ENCODE data around the gene TBC1D9B.

TBC1D9B gene

DNA sequence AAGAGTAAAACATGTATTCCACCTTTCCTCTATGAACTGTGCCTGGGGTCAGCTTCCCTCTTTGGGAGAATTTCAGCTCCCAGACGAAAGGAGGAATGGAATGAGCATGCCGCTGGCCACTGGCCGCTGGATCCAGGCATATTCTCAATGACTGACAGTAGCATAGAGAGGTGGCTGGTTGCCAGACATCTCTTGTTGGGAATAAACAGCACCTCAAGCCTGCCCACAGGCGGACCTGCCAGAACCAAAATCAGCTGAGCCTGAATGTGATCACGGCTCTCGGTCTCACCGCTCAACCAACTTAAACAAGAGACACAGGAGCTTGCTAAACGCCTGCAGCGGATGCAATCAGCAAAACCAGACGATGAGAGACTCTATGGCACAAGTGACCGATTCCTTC lies 20.6 kb downstream of the TBC1D9B start:
- no peak overlapping the region for H3K4me3 ChIP-seq (ENCODE audit: low read depth, low read length)
- TF ChIP-seq, protein P1, sequence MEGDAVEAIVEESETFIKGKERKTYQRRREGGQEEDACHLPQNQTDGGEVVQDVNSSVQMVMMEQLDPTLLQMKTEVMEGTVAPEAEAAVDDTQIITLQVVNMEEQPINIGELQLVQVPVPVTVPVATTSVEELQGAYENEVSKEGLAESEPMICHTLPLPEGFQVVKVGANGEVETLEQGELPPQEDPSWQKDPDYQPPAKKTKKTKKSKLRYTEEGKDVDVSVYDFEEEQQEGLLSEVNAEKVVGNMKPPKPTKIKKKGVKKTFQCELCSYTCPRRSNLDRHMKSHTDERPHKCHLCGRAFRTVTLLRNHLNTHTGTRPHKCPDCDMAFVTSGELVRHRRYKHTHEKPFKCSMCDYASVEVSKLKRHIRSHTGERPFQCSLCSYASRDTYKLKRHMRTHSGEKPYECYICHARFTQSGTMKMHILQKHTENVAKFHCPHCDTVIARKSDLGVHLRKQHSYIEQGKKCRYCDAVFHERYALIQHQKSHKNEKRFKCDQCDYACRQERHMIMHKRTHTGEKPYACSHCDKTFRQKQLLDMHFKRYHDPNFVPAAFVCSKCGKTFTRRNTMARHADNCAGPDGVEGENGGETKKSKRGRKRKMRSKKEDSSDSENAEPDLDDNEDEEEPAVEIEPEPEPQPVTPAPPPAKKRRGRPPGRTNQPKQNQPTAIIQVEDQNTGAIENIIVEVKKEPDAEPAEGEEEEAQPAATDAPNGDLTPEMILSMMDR (IDR thresholded peaks at IDR 0.05; ENCODE audit: borderline replicate concordance, insufficient read depth, low read depth, low read length) = no peak

DNA sequence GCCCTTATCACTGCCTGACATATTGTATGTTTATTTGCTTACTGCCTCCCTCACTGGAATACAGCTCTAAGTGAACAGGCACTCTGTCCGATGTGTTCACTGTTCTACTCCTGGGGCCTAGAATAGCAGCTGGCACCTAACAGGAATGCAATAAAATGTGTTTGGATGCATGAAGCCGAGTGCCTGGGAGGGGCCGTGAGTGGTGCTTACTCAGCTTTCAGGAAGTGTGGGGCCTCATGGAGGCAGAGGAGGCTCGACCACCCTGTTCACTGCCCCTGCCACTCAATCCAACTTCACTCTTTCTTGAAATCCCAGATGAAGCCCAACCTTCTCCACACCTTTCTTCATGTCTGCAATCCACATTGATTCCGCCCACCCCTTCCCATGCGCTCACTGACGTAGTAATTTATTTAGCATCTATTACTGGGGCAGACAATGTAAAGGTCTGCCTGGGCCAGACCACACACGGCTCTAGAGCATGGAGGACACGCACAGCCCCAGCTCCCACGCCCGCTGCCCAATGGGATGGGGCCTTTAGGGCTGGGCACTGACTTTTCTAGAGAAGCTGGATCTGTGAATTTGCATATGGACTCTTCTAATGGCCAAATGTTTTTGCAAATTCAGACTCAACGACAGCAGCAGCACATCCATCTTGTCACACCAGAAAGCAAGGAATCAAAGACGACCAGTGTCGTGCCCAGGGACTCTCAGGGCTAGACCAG lies 21.3 kb downstream of the TBC1D9B start:
- TF ChIP-seq, protein P1 (IDR thresholded peaks at IDR 0.05; ENCODE audit: borderline replicate concordance, insufficient read depth, low read depth, low read length) = no peak
- H3K4me3 ChIP-seq (ENCODE audit: low read depth, low read length) = no peak overlapping the region

DNA sequence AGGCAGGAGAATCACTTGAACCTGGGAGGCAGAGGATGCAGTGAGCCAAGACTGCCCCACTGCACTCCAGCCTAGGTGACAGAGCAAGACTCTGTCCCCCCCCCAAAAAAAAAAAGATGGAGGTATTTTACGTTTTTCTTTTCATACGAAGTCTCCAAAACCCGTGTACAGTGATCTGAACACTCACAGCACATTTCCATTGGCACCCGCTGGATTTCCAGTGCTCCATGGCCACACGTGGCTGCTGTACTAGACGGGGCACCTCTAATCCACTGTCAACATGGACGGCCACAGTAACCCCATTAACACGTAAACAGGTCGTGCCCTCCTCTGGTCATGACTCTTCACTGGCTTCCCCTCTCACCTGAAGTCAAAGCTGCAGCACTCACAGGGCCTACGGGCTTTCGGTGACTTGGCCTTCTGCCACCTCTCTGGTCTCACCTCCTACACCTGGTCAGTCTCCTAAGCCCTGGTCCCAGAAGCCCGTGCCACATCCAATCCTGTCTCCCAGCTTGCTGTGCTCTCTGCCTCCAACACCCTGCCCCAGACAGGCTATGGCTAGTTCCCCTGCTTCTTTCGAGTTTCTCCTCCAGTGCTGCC lies 22.1 kb downstream of the TBC1D9B start:
- TF ChIP-seq, protein P1 (IDR thresholded peaks at IDR 0.05; ENCODE audit: borderline replicate concordance, insufficient read depth, low read depth, low read length) = no peak

DNA sequence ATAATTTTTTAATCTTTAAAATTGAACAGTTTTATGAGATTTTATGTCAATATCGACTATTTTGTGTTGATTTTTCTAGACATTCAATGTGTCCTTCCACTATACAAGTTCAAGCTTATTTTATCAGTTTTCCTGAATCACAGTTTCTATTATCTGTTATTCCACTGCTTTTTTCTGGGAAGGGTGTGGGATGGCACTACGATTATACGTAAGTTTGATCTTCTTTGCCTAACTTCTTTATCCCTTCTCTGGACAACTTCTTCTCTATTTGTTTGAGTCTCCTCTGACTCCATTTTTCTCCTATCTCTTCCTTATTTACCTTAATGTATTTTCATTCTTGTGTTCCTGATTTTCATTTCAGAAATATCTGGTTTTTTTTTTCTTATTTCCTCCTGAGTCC lies 24.5 kb downstream of the TBC1D9B start:
- no peak overlapping the region for H3K4me3 ChIP-seq (ENCODE audit: low read depth, low read length)
- TF ChIP-seq, protein P1 (IDR thresholded peaks at IDR 0.05; ENCODE audit: borderline replicate concordance, insufficient read depth, low read depth, low read length) = no peak

More for the DNA sequence above, 22.1 kb downstream of the TBC1D9B start:
- no peak overlapping the region for H3K4me3 ChIP-seq (ENCODE audit: low read depth, low read length)

DNA sequence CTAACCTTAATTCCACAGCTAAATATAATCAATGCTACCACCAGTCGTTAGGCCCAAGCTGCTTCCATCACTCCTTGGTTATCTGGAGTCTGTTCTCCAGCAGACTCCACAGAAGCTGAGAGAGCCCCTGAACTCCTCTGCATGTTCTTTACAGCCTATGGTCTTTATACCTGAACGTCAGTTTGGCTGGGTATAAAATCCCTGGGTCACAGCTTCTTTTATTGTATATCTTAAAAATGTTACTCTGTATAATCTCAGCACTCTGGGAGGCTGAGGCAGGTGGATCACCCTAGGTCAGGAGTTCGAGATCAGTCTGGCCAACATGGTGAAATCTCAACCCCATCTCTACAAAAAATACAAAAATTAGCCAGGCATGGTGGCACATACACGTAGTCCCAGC lies 25.4 kb downstream of the TBC1D9B start:
- TF ChIP-seq, protein P1 (IDR thresholded peaks at IDR 0.05; ENCODE audit: borderline replicate concordance, insufficient read depth, low read depth, low read length) = no peak

DNA sequence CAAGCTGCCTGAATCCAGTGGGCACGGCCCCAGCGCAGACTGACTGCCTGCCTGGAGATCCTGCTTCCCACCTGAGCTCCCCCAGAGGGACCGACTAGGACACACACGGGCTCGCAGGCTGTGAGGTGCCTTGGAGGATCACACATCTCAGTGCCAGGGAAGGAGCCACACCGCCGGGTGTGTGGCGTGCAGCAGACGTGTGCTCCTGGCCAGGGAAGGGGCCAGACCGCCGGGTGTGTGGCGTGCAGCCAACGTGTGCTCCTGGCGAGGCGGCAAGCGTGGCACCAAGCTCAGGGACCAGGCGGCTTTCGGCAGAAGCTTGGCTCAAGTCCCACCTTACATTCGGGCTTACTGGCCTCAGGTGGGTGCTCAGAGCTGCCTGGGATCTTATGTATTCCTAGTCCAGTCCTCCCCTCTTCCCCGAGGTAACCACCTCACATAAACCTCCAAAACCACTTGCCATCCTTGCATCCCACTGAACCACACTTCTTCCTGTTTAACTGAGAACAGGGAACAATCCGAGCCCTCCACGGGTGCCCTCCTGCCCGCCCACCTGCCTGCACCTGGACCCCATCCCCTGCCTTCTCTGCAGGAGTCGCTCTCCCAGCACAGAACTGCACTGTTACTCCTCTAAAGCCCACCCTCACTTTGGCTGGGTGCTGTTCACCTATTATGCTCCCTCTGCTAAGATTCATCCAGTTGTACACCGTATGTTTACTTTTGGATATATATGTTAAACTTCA lies 26.7 kb downstream of the TBC1D9B start:
- TF ChIP-seq, protein P1 (IDR thresholded peaks at IDR 0.05; ENCODE audit: borderline replicate concordance, insufficient read depth, low read depth, low read length) = no peak

More for the DNA sequence above, 25.4 kb downstream of the TBC1D9B start:
- H3K4me3 ChIP-seq (ENCODE audit: low read depth, low read length) = no peak overlapping the region

More for the DNA sequence above, 26.7 kb downstream of the TBC1D9B start:
- no peak overlapping the region for H3K4me3 ChIP-seq (ENCODE audit: low read depth, low read length)
